HG03378 (cell line): Measurements from ENCODE around the gene NXN.
"Not testable (repeated sequence)": the region's sequence is repeated elsewhere in the genome, so short reads cannot be mapped to it uniquely, and the experiment has no call there.

Experiments used
- ATAC-seq: cut with Tn5 transposase; IDR thresholded peaks from one replicate; pipeline ENCODE4 v1.9.1; 2021; ENCODE audit warnings: mild to moderate bottlenecking, moderate library complexity; ENCODE audit not compliant: unreplicated experiment

NXN gene

DNA sequence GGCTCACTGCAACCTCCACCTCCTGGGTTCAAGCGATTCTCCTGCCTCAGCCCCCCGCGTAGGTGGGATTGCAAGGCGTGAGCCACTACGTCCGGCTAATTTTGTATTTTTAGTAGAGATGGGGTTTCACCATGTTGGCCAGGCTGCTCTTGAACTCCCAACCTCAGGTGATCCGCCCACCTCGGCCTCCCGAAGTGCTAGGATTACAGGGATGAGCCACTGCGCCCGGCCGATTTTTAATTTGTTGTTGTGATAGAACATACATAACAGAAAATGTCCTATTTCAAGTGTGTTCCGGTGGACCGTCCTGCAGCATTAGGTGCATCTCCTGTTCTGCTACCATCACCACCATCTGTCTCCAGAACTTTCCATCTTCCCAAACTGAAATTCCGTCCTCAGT is 55.3 kb downstream of the NXN start:
- ATAC-seq = not testable (repeated sequence)

DNA sequence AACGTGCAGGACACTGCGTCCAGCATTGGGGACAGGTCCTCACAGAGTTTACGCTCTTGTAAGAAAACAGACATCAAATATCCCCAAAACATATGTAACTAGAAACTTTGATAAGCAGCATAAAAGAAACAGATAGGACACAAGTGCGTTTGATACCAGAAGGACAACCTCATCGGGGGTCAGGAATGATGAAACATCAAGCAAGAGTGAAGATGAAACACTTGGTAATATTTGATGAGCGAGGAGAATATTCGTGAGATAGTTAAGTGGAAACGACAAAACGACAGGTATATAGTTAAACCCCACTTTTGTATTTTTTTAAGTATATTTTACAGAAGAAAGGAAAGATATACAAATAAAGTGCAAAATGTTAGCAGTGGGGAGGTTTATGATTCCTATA is 55.9 kb downstream of the NXN start:
- no peak for ATAC-seq

DNA sequence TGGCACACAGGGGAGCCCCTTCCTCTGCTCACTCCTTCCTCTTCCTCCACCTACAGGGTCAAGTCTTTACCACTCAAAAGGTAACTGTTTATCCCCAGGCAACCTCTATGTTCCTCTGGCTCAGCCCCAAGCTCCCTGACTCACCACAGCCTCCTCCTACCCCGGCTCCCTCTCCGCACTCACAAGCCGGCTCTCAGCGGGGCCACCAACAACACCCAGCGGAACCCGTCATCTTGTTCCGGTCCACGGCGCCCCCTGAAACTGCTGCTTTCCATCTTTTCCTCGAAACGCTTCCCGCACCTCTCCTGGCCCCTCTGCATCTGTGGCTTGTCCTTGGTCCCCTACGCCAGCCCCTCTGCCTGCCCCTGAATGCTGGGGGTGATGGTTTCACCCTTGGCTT is 58.4 kb downstream of the NXN start:
- ATAC-seq = no peak

DNA sequence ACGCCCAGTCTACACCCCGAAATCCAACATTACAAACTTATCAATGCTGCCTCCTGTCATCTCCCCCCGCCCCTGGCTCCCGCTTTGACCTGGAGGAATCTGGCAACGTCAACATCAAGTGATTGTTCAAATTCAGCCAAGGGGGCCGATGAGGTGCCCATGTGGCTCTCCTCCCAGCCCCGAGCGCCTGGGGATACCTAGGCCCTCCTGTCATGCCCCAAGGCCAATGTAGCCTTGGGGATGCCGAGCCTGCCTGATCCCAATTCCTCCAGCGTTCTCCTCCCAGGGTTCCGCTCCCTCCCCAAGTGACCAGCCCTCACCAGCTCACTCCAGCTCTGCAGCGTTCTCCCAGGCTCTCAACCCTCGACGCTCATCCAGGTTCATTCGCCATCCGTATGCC is 59.4 kb downstream of the NXN start:
- ATAC-seq = no peak

DNA sequence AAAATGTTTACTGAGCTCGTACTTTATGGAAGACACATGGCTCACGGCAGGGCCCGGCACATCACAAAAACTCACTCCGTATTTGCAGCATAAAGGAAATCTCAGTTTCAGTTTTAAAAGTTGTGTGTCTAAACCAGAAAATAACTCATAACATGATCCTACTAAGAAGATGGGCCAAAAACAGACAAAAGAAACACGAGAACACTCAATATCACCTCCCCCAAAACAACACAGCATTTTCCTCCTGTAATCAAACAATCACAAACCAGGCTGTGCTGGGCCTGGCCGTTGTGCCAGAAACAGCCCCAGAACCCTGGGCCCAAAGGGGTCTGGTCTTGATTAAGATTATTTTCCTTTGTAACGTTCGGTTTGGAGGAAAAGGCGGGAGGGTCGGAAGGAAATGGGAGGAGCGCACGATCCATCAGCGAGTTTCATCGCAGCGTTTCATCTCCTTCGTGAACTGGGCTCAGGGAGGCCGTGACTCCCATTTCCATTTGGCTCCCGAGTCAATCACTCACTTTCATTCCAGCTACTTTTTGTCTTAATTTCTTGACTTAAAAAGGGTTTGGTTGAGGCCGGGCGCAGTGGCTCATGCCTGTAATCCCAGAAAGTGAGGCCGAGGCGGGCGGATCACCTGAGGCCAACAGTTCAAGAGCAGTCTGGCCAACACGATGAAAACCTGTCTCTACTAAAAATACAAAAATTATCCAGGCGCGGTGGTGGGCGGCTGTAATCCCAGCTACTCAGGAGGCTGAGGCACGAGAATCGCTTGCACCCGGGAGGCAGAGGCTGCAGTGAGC is 61.4 kb downstream of the NXN start:
- no peak for ATAC-seq

DNA sequence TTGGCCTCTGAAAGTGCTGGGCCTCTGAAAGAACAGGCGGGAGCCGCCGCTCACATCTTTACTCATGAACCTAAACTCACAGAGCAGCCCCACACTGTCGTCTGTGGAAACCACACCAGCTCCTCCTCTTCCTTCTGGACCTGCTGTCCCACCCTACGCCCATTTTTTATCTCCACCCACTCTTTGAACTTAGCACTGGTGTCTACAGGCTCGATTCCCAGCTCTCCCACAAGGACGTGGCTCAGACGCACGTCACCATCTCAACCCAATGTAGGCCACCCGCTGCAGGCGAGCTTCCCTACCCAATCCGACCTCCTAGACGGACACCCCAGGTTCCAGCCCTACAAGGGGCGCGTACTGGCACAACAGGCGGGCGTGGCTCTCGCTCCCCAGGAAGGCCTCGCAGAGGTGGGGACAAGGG is 62.2 kb downstream of the NXN start:
- ATAC-seq = no peak

DNA sequence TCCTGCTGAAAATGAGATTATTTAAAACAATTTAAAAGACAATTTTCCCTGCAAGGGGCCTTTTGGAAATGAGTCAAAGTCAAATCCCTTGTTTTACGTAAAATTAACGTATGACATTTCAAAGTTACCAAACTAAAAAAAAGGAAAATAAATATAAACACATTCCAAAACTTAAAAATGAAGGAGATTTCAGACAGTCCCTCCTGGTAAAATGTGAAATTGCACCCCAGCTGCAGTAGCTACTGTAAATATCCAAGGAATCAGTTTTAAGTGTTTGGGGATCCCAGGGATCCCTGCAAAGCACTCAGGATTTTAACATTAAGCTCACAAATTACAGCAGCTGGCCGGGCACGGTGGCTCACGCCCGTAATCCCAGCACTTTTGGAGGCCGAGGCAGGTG is 63.3 kb downstream of the NXN start:
- no peak for ATAC-seq

DNA sequence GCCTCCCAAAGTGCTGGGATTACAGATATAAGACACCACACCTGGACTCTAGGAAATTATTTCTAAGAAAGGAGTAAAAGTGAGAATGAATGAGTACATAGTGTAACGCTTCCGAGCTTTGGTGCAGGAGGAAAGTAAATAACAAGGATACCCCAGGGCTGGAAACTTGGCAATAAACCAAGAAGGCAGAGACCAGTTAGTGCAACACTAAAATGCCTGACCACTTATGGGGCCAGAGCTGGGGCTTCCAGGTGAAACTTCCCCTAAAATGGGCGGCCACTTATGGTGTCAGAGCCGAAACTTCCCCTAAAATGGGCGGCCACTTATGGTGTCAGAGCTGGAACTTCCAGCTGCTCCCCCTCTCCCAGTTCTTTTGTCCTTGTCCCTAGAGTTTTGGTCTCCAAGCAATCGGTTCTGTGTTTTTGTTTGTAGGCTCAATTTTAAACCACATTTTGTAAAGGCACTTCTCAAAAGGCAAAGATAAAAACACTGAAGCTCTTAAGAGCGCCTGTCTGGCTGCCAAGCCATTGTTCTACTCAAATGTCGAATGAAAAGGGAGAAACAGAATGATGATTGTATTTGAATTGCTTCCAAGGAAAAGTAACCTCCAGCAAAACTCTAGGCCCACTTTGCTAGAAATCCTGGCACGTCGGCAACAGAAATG is 63.9 kb downstream of the NXN start:
- ATAC-seq = no peak

DNA sequence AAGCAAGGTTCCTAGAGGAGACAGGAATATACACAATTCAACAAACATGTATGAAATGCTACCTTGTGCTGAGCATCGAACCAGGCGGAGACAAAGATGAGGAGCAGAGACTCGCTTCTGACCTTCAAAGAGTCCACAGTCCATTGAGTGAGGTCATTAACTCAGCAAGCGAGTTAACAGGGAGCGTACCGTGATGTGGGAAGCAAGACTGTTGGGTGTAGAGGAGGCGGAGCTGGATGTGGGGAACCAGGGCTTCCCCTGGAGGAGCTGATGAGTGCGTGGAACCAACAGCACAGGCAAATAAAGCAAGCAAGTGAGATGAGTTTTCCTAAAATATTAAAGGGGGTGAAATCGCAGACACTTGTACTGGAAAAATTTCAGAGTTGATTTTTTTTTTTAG is 65.0 kb downstream of the NXN start:
- no peak for ATAC-seq

DNA sequence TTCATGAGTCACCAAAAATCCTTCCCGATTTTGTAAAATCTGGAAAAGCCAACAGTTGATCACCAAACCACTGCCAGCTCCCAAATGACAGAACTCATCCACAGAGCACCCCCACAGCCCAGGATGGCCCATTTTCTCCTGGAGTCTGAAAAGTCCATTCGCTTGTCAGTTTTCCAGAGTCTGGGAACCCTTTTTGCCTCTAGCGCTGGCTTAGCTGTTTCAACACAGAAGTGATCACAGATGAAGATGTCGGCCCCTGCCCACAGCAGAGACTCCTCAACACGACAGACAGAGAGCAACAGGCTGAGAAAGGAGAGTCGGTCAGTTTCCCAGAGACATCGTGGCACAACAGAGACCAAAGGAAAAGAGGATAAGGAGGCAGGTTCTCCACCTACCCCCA is 66.4 kb downstream of the NXN start:
- no peak for ATAC-seq

DNA sequence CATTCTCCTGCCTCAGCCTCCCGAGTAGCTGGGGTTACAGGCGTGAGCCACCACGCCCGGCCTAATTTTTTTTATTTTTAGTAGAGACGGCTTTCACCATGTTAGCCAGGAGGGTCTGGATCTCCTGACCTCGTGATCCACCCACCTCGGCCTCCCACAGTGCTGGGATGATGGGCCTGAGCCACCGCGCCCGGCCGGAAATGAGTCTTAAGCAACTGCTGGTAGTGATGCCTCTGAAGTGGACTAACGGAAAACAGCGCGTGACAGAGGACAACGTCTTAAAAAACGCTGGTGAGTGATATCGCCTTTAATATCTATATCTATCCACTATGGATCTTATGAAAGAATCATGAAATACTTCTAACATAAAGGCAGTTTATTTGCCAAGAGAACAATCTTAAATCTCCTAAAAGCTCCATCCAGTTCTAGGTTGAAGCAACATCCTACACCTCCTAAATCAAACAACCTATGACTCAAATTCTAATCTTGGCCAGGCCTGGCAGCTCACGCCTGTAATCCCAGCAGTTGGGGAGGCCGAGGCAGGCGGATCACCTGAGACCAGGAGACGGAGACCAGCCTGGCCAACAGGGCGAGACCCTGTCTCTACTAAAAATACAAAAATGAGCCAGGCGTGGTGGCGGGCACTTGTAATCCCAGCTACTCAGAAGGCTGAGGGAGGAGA is 69.8 kb downstream of the NXN start:
- ATAC-seq = no peak

DNA sequence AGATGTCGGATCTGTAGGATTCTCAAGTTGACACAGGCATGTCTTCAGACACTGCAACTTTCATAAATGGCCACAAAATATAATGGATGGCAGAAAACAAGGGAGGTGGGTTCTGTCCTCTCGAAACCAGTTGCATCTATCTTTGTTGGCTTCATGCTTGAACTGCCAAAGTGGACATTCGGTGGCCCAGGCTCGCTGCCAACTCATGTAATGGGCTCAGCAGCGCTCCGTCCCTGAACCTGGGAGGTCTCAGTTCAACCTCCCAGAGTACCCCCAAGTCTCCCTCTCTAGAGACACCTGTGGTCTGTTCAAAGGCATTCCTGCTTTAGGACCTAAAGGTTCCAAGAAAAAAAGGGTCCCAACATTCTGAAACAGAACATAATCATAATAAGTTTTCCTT is 71.9 kb downstream of the NXN start:
- ATAC-seq = no peak

DNA sequence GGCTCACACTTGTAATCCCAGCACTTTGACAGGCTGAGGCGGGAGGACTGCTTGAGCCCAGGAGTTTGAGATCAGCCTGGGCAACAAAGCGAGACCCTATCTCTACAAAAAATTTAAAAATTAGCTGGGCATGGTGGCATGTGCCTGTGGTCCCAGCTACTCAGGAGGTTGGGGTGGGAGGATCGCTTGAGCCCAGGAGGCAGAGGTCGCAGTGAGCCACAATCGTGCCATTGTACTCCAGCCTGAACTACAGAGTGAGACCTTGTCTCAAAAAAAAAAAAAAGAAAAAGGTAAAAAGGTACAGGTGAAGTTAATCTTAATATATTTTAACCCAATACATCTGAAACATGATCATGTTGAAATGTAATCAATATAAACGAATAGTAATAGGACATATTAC is 73.9 kb downstream of the NXN start:
- not testable (repeated sequence) for ATAC-seq

DNA sequence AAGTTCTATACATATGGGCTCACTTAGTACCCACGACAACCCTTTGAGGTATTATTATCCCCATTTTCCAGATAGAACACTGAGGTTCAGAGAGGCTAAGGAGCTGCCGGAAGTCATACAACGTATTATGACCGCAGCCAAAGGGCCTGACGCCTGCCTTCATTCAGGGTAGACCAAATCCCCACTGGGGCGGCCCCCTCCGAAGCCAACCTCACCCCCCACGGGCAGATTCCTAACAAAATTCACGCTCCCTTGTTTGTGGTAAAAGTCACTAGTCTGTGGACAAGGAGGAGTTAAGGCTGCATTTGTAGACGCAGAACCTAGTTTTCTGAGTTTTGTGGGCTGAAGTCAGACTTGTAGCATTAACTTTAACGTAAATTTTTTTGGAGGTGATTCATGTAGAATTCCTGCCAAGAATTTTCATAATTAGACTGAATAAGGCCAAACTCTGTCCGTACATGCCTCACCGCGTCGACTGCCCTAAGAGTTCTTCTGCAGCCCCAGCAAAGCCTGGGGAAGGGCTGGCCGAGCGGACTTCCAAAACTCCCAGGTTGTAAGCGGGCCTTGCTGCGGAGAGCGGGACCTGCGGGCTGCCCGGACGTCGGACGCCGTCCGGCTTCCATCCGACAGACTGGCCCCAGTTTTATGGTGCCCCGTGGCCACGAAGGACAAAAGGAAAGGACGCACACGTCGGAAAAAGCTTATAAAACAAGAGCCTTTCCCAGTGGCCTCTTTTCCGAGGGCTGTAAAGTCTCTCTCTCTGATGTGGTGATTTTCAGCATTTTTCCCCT is 75.7 kb downstream of the NXN start:
- ATAC-seq = no peak

DNA sequence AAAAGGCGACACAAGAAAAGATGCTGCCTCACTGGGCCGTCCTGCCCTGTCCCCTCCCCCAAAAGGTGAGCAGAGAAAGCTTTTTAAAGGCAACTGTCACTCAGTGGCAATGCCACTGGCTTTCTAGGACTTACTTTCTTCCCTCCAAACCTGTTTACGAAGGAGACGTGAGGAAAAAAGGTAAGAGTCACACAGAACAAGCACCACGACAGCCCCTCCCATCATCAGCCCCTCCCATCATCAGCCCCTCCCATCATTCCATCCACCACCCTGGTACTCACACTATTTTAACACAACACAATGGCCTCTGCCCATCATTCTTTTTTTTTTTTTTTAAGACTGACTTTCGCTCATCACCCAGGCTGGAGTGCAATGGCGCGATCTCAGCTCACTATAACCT is 77.1 kb downstream of the NXN start:
- ATAC-seq = no peak

DNA sequence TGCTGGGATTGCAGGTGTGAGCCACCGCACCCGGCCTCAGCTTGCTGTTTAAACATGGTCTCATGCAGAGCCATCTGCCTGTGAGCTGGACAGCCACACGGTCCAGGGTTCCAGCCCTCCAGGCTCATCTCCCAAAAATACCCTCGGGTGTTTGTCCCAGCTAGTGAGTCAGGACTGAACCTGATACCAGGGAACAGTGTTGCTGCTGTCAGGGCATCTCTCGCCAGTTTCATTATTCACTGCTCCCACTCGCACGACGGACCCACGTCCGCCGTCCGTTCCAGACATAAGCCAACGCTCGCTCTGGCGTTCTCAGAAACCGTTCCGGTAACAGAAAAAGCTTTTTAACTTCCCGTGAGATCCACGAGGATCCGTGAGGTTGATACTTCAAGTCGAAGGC is 77.6 kb downstream of the NXN start:
- ATAC-seq = no peak

DNA sequence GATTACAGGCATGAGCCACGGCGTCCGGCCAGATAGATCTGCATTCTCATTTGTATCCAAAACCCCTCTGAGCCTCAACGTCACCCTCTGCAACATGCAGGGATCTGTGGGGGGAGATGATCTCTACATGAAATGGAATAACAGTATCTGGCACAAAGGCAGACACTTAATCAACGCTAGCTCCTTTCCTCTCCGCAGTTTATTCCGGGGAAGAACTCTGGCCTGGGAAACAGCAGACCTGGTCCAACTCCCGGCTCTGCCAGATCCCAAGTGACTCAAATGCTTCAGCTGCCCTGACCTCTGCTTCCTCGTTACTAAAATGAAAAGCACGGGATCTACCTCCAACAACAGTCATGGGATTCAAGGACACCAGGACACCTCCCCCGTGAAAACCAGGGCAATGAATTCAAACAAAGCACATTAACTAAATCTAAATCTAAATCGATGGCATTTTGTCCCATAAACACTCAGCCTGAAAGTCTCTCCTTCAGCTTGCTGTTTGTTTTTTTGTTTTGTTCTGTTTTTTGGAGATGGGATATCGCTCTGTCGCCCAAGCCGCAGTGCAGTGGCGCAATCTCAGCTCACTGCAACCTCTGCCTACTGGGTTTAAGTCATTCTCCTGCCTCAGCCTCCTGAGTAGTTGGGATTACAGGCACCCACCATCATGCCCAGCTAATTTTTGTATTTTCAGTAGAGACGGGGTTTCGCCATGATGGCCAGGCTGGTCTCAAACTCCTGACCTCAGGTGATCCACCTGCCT is 78.2 kb downstream of the NXN start:
- ATAC-seq = no peak

DNA sequence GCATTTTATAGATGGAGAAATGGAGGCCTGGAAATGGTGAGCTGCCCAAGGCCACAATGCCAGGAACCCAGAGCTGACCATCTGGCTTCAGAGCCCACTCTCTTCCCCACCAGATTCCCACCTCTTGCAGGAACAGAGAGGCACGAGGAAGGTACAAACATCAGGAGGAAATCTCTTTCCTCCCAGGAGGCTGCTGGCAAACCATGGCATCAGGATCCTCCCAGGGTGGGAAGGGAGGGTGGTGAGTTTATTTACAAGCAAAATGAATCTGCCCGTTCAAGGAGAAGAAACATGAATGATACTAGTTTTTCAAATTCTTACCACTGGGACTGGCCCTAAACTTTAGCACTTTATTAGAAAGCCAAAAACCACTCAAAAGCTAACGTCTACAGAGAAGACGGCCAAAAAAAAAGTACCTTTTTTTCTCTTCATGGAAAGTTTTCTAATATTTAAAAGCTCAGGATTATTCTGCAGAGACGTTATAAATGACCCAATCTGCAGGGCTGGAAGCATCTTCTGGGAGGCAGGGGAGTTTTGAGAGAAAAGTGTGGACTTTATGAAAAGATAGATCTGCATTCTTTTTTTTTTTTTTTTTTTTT is 79.1 kb downstream of the NXN start:
- no peak for ATAC-seq

DNA sequence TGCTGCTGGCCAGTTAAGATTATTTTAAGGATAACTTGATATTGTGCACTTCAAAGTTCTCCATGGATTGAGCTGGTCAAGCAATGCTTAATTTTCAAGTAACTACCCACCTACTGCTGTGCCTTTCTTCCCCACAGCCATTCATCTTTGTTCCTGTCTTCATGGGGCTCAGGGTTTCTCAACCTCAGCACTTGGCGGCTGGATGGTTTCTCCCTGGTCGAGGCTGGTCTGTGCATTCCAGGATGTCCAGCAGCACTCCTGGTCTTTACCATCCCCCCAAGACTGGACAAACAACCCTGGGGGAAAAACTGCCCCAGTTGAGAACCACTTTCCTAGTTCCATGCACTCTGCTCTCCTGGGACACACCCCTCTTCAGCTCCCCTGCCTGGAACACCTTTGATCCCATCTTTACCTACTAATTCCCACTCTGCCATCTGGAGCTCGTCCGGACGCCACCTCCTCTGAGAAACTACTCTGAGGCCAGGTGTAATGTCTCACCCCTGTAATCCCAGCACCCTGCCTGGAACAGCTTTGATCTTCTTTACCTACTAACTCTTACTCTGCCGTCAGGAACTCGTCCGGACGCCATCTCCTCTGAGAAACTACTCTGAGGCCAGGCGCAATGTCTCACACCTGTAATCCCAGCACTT is 81.5 kb downstream of the NXN start:
- ATAC-seq = no peak
